Measurements from ENCODE around the gene USP32. TPM values are rescaled to one million over a fixed set of nuclear protein-coding genes. Genes with fewer than 3 reads are reported as not detected.

USP32 gene
- polyA plus RNA-seq, 1 donor (not counting 4 experiments of a cell fraction or from before 2014, with no cell fraction given) = 37.6 TPM

- no peaks in the 10 kb centered on the region for H3K79me2 ChIP-seq (ENCODE audit: control insufficient read depth, insufficient read depth, low read length)
- DNase-seq (ENCODE audit: low read depth, low spot score) (no peak), FAIRE-seq (no peak)
- no peak overlapping the region for H3K4me3 ChIP-seq (ENCODE audit: control insufficient read depth in 2 of 3, extremely low read depth in 1 of 3, insufficient read depth in 2 of 3, low read depth in 1 of 3, low read length in 3 of 3)
- H3K4me1 ChIP-seq (ENCODE audit: control insufficient read depth, extremely low read depth, insufficient read depth, low read length) = no peaks in the 10 kb centered on the region
- no peaks in the 10 kb centered on the region for H3K36me3 ChIP-seq (ENCODE audit: control insufficient read depth in 2 of 2, extremely low read depth in 1 of 2, insufficient read depth in 2 of 2, low read length in 2 of 2)
- no peak overlapping the region for H3K27ac ChIP-seq (ENCODE audit: control insufficient read depth, insufficient read depth, low read length)
- no peak overlapping the region for H2AFZ ChIP-seq (ENCODE audit: control insufficient read depth, low read length)
- H3K9me1 ChIP-seq (ENCODE audit: control insufficient read depth, extremely low read depth, insufficient read depth, low read length) = no peaks in the 10 kb centered on the region
- no peaks in the 10 kb centered on the region for H3K9me3 ChIP-seq (ENCODE audit: control insufficient read depth, low read depth, low read length)
- dilution Hi-C loops (cut with MboI; ENCODE audit: extremely low pct_ligation_motif_present, low sequenced_read_pairs) = no loop called here
- H3K27me3 ChIP-seq (ENCODE audit: control insufficient read depth, extremely low read depth, insufficient read depth, low read length) = no peaks in the 10 kb centered on the region
- no peak overlapping the region for H3K9ac ChIP-seq (ENCODE audit: control insufficient read depth, extremely low read depth, insufficient read depth, low read length)
- H3K4me2 ChIP-seq (ENCODE audit: control insufficient read depth, extremely low read depth, insufficient read depth, low read depth, low read length) = no peak overlapping the region
- TF ChIP-seq EZH2 (IDR thresholded peaks at IDR 0.05; ENCODE audit: low read length) (no peak), CTCF (optimal IDR thresholded peaks at IDR 0.05 in 1 of 3, IDR thresholded peaks at IDR 0.05 in 1 of 3, conservative IDR thresholded peaks at IDR 0.05 in 1 of 3; ENCODE audit: extremely low read depth in 1 of 3, insufficient read depth in 2 of 3, low read length in 3 of 3) (no peak)
- no peaks in the 10 kb centered on the region for H4K20me1 ChIP-seq (ENCODE audit: control insufficient read depth, extremely low read depth, insufficient read depth, low read length)
Measured at GRCh38 chr17:60406887-60407286, 15.0 kb upstream of the USP32 start.

- Histone ChIP-seq H3K9me3 (ENCODE audit: control insufficient read depth, low read depth, low read length) (no peaks in the 10 kb centered on the region), H3K9ac (ENCODE audit: control insufficient read depth, extremely low read depth, insufficient read depth, low read length) (no peak overlapping the region), H3K27ac (ENCODE audit: control insufficient read depth, insufficient read depth, low read length) (no peak overlapping the region), H3K27me3 (ENCODE audit: control insufficient read depth, extremely low read depth, insufficient read depth, low read length) (no peaks in the 10 kb centered on the region), H3K79me2 (ENCODE audit: control insufficient read depth, insufficient read depth, low read length) (no peaks in the 10 kb centered on the region), H3K9me1 (ENCODE audit: control insufficient read depth, extremely low read depth, insufficient read depth, low read length) (no peaks in the 10 kb centered on the region), H4K20me1 (ENCODE audit: control insufficient read depth, extremely low read depth, insufficient read depth, low read length) (no peaks in the 10 kb centered on the region), H3K4me2 (ENCODE audit: control insufficient read depth, extremely low read depth, insufficient read depth, low read depth, low read length) (no peak overlapping the region), H2AFZ (ENCODE audit: control insufficient read depth, low read length) (no peak overlapping the region), H3K36me3 (ENCODE audit: control insufficient read depth in 2 of 2, extremely low read depth in 1 of 2, insufficient read depth in 2 of 2, low read length in 2 of 2) (no peaks in the 10 kb centered on the region), H3K4me1 (ENCODE audit: control insufficient read depth, extremely low read depth, insufficient read depth, low read length) (no peaks in the 10 kb centered on the region), H3K4me3 (ENCODE audit: control insufficient read depth in 2 of 3, extremely low read depth in 1 of 3, insufficient read depth in 2 of 3, low read depth in 1 of 3, low read length in 3 of 3) (no peak overlapping the region)
- DNase-seq (ENCODE audit: low read depth, low spot score) = no peak
- no peak for FAIRE-seq
- dilution Hi-C loops (cut with MboI; ENCODE audit: extremely low pct_ligation_motif_present, low sequenced_read_pairs) = no loop called here
- no peak for TF ChIP-seq CTCF (optimal IDR thresholded peaks at IDR 0.05 in 1 of 3, IDR thresholded peaks at IDR 0.05 in 1 of 3, conservative IDR thresholded peaks at IDR 0.05 in 1 of 3; ENCODE audit: extremely low read depth in 1 of 3, insufficient read depth in 2 of 3, low read length in 3 of 3)
Measured at GRCh38 chr17:60403962-60404361, 12.0 kb upstream of the USP32 start.
